ENCODE measurements around the gene RRAGD. TPM values are rescaled to one million over a fixed set of nuclear protein-coding genes. Genes with fewer than 3 reads are reported as not detected.

The RRAGD gene
- total RNA-seq, 1 donor = 3.3 TPM

GRCh38 chr6:89434954-89435353 is 22.9 kb upstream of the RRAGD start:
- H3K4me2 ChIP-seq (ENCODE audit: insufficient read depth, low read length) = no peak overlapping the region
- peaks cover 5% of the 10 kb centered on the region for H3K4me1 ChIP-seq (ENCODE audit: insufficient read depth, low read length)
- no peak for DNase-seq (ENCODE audit: insufficient read length, low spot score, missing footprints)
- H4K20me1 ChIP-seq (ENCODE audit: insufficient read depth, low read length) = no peaks in the 10 kb centered on the region
- peaks cover 24% of the 10 kb centered on the region for H3K27me3 ChIP-seq (ENCODE audit: insufficient read depth, low read length)
- H3K79me2 ChIP-seq (ENCODE audit: insufficient read depth, low read length) = no peaks in the 10 kb centered on the region
- no peak for TF ChIP-seq CTCF (IDR thresholded peaks at IDR 0.05; ENCODE audit: extremely low read depth, low read depth, low read length)
- H3K27ac ChIP-seq (ENCODE audit: low read depth, low read length) = no peak overlapping the region
- H3K4me3 ChIP-seq (ENCODE audit: insufficient read depth, low read length) = no peak overlapping the region
- no peaks in the 10 kb centered on the region for H3K9me3 ChIP-seq (ENCODE audit: low read depth, low read length)
- no peaks in the 10 kb centered on the region for H3K36me3 ChIP-seq (ENCODE audit: insufficient read depth, low read length)
- no peak overlapping the region for H2AFZ ChIP-seq (ENCODE audit: low read length)

- Histone ChIP-seq H3K27ac (ENCODE audit: low read depth, low read length) (no peak overlapping the region), H3K9me3 (ENCODE audit: low read depth, low read length) (no peaks in the 10 kb centered on the region), H2AFZ (ENCODE audit: low read length) (no peak overlapping the region), H3K4me2 (ENCODE audit: insufficient read depth, low read length) (peak overlapping the region; percentile 77), H3K4me1 (ENCODE audit: insufficient read depth, low read length) (peaks cover 5% of the 10 kb centered on the region), H4K20me1 (ENCODE audit: insufficient read depth, low read length) (no peaks in the 10 kb centered on the region), H3K36me3 (ENCODE audit: insufficient read depth, low read length) (no peaks in the 10 kb centered on the region), H3K4me3 (ENCODE audit: insufficient read depth, low read length) (peak overlapping the region; percentile 68), H3K79me2 (ENCODE audit: insufficient read depth, low read length) (no peaks in the 10 kb centered on the region), H3K27me3 (ENCODE audit: insufficient read depth, low read length) (peaks cover 28% of the 10 kb centered on the region)
- TF ChIP-seq CTCF (IDR thresholded peaks at IDR 0.05; ENCODE audit: extremely low read depth, low read depth, low read length) = no peak
- DNase-seq (ENCODE audit: insufficient read length, low spot score, missing footprints) = no peak
These were observed 22.1 kb upstream of the RRAGD start for GRCh38 chr6:89434150-89434499.

- no peaks in the 10 kb centered on the region for H4K20me1 ChIP-seq (ENCODE audit: insufficient read depth, low read length)
- peaks cover 5% of the 10 kb centered on the region for H3K4me1 ChIP-seq (ENCODE audit: insufficient read depth, low read length)
- H3K36me3 ChIP-seq (ENCODE audit: insufficient read depth, low read length) = no peaks in the 10 kb centered on the region
- DNase-seq (ENCODE audit: insufficient read length, low spot score, missing footprints) = peak; percentile 72
- no peaks in the 10 kb centered on the region for H3K79me2 ChIP-seq (ENCODE audit: insufficient read depth, low read length)
- no peak overlapping the region for H3K27ac ChIP-seq (ENCODE audit: low read depth, low read length)
- no peaks in the 10 kb centered on the region for H3K9me3 ChIP-seq (ENCODE audit: low read depth, low read length)
- peak overlapping the region; percentile 74 for H2AFZ ChIP-seq (ENCODE audit: low read length)
- H3K4me3 ChIP-seq (ENCODE audit: insufficient read depth, low read length) = peak overlapping the region; percentile 68
- peaks cover 28% of the 10 kb centered on the region for H3K27me3 ChIP-seq (ENCODE audit: insufficient read depth, low read length)
- TF ChIP-seq CTCF (IDR thresholded peaks at IDR 0.05; ENCODE audit: extremely low read depth, low read depth, low read length) = no peak
- peak overlapping the region; percentile 77 for H3K4me2 ChIP-seq (ENCODE audit: insufficient read depth, low read length)
These were observed 21.4 kb upstream of the RRAGD start for GRCh38 chr6:89433252-89434149.

- peak; percentile 97 for DNase-seq (ENCODE audit: insufficient read length, low spot score, missing footprints)
- peaks cover 28% of the 10 kb centered on the region for H3K27me3 ChIP-seq (ENCODE audit: insufficient read depth, low read length)
- peak within 1 kb of the TSS; percentile 68 for H3K4me3 ChIP-seq (ENCODE audit: insufficient read depth, low read length)
- peak within 1 kb of the TSS; percentile 74 for H2AFZ ChIP-seq (ENCODE audit: low read length)
- TF ChIP-seq CTCF (IDR thresholded peaks at IDR 0.05; ENCODE audit: extremely low read depth, low read depth, low read length) = peak; percentile 53
- no peak within 1 kb of the TSS for H3K27ac ChIP-seq (ENCODE audit: low read depth, low read length)
- no peaks in the 10 kb centered on the region for H3K9me3 ChIP-seq (ENCODE audit: low read depth, low read length)
- peaks cover 5% of the 10 kb centered on the region for H3K4me1 ChIP-seq (ENCODE audit: insufficient read depth, low read length)
- no peaks in the 10 kb centered on the region for H3K79me2 ChIP-seq (ENCODE audit: insufficient read depth, low read length)
- H3K4me2 ChIP-seq (ENCODE audit: insufficient read depth, low read length) = peak within 1 kb of the TSS; percentile 77
- no peaks in the 10 kb centered on the region for H3K36me3 ChIP-seq (ENCODE audit: insufficient read depth, low read length)
- no peaks in the 10 kb centered on the region for H4K20me1 ChIP-seq (ENCODE audit: insufficient read depth, low read length)
These were observed 20.8 kb upstream of the RRAGD start, which contains the start of gene ANKRD6 for GRCh38 chr6:89432875-89433251. TSS of gene ANKRD6 (plus strand) at chr6:89433152. CDS start at chr6:89566977, 133,825 bp downstream.
